Measurements from ENCODE around the gene SLC7A8.

SLC7A8 gene

DNA sequence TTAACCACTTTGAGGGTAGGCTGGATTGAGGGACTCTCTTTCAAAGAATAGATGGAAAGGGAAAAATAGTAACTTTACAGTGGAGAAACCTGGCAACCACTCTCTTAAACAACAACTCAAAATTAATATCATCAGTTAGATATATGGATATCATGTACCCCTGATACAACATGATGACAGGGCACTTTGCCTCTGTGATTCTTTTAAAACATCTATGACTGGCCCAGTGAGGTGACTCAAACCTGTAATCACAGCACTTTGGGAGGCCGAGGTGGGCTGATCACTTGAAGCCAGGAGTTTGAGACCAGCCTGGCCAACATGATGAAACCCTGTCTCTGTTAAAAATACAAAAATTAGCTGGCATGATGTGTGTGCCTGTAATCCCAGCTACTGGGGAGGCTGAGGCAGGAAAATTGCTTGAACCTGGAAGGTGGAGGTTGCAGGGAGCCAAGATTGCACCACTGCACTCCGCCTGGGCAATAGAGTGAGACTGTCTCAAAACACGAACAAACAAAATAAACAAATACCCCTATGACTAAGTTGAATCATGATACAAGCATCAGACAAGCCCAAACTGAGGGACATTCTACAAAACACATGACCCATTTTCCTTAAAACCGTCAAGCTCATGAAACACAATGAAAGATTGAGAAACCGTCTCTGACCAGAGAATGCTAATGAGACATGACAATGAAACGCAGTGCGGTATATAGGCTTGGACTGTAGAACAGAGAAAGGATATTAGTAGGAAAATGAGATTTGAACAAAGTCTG lies 26.4 kb upstream of the SLC7A8 start (continued):
- TF ChIP-seq WT1 (tag by site-specific recombination; IDR thresholded peaks at IDR 0.05): no peak
- no peak for TF ChIP-seq ZNF266 (tag by site-specific recombination; IDR thresholded peaks at IDR 0.05; ENCODE audit: low read depth)
- TF ChIP-seq FEZF1 (tag by site-specific recombination; IDR thresholded peaks at IDR 0.05): no peak

DNA sequence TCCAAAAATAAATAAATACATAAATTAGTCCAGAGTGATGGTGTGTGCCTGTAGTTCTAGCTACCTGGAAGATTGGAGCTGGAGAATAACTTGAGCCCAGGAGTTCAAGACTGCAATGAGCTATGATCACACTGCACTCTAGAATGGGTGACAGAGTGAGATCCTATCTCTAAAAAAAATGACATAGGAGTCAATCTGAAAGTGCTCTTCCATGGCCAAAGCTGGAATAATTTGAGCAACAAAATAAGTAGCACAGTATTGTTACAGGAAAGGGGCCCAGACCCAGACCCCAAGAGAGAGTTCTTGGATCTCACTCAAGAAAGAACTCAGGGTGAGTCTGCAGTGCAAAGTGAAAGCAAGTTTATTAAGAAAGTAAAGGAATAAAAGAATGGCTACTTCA lies 24.9 kb upstream of the SLC7A8 start:
- H3K27ac ChIP-seq (ENCODE audit: extremely low read depth, low read depth, low read length): no peak overlapping the region
- no peaks in the 10 kb centered on the region for H3K4me1 ChIP-seq (ENCODE audit: control insufficient read depth, insufficient read depth, low read length)
- no peaks in the 10 kb centered on the region for H3K9me3 ChIP-seq (ENCODE audit: control insufficient read depth, insufficient read depth, low read depth, low read length)
- TF ChIP-seq, protein P1, sequence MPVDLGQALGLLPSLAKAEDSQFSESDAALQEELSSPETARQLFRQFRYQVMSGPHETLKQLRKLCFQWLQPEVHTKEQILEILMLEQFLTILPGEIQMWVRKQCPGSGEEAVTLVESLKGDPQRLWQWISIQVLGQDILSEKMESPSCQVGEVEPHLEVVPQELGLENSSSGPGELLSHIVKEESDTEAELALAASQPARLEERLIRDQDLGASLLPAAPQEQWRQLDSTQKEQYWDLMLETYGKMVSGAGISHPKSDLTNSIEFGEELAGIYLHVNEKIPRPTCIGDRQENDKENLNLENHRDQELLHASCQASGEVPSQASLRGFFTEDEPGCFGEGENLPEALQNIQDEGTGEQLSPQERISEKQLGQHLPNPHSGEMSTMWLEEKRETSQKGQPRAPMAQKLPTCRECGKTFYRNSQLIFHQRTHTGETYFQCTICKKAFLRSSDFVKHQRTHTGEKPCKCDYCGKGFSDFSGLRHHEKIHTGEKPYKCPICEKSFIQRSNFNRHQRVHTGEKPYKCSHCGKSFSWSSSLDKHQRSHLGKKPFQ (tag by site-specific recombination; IDR thresholded peaks at IDR 0.05): no peak
- TF ChIP-seq ZNF121 (tag by site-specific recombination; IDR thresholded peaks at IDR 0.05) (no peak), SCRT2 (tag by site-specific recombination; IDR thresholded peaks at IDR 0.05) (no peak), PRDM1 (tag by site-specific recombination; IDR thresholded peaks at IDR 0.05) (no peak), ZNF777 (tag by site-specific recombination; IDR thresholded peaks at IDR 0.05; ENCODE audit: borderline replicate concordance) (no peak), EGR2 (tag by site-specific recombination; IDR thresholded peaks at IDR 0.05; ENCODE audit: low read depth) (no peak)
- TF ChIP-seq, protein P2, sequence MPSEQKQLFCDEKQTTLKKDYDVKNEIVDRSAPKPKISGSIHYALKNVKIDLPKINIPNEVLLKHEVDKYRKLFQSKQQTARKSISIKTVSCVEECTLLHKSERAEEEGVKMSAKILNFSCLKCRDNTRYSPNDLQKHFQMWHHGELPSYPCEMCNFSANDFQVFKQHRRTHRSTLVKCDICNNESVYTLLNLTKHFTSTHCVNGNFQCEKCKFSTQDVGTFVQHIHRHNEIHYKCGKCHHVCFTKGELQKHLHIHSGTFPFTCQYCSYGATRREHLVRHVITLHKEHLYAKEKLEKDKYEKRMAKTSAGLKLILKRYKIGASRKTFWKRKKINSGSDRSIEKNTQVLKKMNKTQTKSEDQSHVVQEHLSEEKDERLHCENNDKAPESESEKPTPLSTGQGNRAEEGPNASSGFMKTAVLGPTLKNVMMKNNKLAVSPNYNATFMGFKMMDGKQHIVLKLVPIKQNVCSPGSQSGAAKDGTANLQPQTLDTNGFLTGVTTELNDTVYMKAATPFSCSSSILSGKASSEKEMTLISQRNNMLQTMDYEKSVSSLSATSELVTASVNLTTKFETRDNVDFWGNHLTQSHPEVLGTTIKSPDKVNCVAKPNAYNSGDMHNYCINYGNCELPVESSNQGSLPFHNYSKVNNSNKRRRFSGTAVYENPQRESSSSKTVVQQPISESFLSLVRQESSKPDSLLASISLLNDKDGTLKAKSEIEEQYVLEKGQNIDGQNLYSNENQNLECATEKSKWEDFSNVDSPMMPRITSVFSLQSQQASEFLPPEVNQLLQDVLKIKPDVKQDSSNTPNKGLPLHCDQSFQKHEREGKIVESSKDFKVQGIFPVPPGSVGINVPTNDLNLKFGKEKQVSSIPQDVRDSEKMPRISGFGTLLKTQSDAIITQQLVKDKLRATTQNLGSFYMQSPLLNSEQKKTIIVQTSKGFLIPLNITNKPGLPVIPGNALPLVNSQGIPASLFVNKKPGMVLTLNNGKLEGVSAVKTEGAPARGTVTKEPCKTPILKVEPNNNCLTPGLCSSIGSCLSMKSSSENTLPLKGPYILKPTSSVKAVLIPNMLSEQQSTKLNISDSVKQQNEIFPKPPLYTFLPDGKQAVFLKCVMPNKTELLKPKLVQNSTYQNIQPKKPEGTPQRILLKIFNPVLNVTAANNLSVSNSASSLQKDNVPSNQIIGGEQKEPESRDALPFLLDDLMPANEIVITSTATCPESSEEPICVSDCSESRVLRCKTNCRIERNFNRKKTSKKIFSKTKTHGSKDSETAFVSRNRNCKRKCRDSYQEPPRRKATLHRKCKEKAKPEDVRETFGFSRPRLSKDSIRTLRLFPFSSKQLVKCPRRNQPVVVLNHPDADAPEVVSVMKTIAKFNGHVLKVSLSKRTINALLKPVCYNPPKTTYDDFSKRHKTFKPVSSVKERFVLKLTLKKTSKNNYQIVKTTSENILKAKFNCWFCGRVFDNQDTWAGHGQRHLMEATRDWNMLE (tag by site-specific recombination; conservative IDR thresholded peaks at IDR 0.05; ENCODE audit: low read depth): no peak
- TF ChIP-seq, protein P3, sequence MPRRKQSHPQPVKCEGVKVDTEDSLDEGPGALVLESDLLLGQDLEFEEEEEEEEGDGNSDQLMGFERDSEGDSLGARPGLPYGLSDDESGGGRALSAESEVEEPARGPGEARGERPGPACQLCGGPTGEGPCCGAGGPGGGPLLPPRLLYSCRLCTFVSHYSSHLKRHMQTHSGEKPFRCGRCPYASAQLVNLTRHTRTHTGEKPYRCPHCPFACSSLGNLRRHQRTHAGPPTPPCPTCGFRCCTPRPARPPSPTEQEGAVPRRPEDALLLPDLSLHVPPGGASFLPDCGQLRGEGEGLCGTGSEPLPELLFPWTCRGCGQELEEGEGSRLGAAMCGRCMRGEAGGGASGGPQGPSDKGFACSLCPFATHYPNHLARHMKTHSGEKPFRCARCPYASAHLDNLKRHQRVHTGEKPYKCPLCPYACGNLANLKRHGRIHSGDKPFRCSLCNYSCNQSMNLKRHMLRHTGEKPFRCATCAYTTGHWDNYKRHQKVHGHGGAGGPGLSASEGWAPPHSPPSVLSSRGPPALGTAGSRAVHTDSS (tag by site-specific recombination; IDR thresholded peaks at IDR 0.05): no peak
- no peaks in the 10 kb centered on the region for H3K36me3 ChIP-seq (ENCODE audit: control insufficient read depth in 2 of 2, insufficient read depth in 1 of 2, low read length in 2 of 2)
- H3K4me3 ChIP-seq (ENCODE audit: low read depth, low read length): no peak overlapping the region
- ChIA-PET POLR2A (no interaction called here), CTCF (interaction anchor here (0.8 to 1.1 kb wide), 2 partner anchors 88 to 89 kb away, joined by 3 to 4 read pairs; partner anchors contain the start of gene CEBPE)

DNA sequence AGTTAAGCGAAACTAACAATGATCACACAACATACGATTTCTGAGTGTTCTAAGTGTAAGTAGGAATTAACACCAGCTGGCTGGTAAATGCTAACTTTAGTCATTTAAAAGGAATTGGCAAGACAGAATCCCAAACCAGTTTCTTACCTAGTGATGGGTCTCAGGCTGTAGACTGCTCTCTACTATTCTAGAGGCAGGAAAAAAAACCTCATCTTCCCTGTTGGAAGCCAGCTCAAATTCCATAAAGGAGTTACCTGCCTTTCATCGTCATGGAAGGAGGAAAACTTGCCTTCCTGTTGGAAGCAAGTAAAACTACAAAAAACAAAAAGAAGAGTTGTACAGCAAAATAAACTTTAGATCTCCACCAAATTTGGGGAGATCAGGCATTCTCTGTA lies 23.7 kb upstream of the SLC7A8 start:
- no peaks in the 10 kb centered on the region for H3K36me3 ChIP-seq (ENCODE audit: control insufficient read depth in 2 of 2, insufficient read depth in 1 of 2, low read length in 2 of 2)
- no peak overlapping the region for H3K27ac ChIP-seq (ENCODE audit: extremely low read depth, low read depth, low read length)
- CTCF ChIA-PET: interaction anchor here (0.6 to 1.8 kb wide), 6 partner anchors 12 to 135 kb away, joined by 3 to 4 read pairs (median 3); no protein-coding TSS in a partner anchor
- no peaks in the 10 kb centered on the region for H3K9me3 ChIP-seq (ENCODE audit: control insufficient read depth, insufficient read depth, low read depth, low read length)
- POLR2A ChIA-PET: no interaction called here
- TF ChIP-seq ZNF654 (tag by site-specific recombination; IDR thresholded peaks at IDR 0.05; ENCODE audit: low read depth) (no peak), OSR2 (tag by site-specific recombination; IDR thresholded peaks at IDR 0.05) (no peak), ZNF292 (tag by site-specific recombination; IDR thresholded peaks at IDR 0.05; ENCODE audit: borderline replicate concordance, low read depth) (no peak), ZNF2 (tag by site-specific recombination; IDR thresholded peaks at IDR 0.05) (no peak), ZNF610 (tag by site-specific recombination; IDR thresholded peaks at IDR 0.05; ENCODE audit: borderline replicate concordance) (no peak), SCRT2 (tag by site-specific recombination; IDR thresholded peaks at IDR 0.05) (no peak), YY2 (tag by site-specific recombination; IDR thresholded peaks at IDR 0.05) (no peak), ZNF521 (tag by site-specific recombination; IDR thresholded peaks at IDR 0.05) (no peak), ZNF660 (tag by site-specific recombination; IDR thresholded peaks at IDR 0.05) (no peak), GLI2 (tag by site-specific recombination; IDR thresholded peaks at IDR 0.05; ENCODE audit: borderline replicate concordance, low read depth) (no peak), ZNF211 (tag by site-specific recombination; IDR thresholded peaks at IDR 0.05; ENCODE audit: low read depth) (no peak), KLF9 (tag by site-specific recombination; IDR thresholded peaks at IDR 0.05; ENCODE audit: low read depth) (no peak), WT1 (tag by site-specific recombination; IDR thresholded peaks at IDR 0.05) (no peak), ZNF114 (tag by site-specific recombination; IDR thresholded peaks at IDR 0.05) (no peak)
- TF ChIP-seq, protein P4, sequence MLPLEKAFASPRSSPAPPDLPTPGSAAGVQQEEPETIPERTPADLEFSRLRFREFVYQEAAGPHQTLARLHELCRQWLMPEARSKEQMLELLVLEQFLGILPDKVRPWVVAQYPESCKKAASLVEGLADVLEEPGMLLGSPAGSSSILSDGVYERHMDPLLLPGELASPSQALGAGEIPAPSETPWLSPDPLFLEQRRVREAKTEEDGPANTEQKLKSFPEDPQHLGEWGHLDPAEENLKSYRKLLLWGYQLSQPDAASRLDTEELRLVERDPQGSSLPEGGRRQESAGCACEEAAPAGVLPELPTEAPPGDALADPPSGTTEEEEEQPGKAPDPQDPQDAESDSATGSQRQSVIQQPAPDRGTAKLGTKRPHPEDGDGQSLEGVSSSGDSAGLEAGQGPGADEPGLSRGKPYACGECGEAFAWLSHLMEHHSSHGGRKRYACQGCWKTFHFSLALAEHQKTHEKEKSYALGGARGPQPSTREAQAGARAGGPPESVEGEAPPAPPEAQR (tag by site-specific recombination; IDR thresholded peaks at IDR 0.05): no peak
- no peak overlapping the region for H3K4me3 ChIP-seq (ENCODE audit: low read depth, low read length)
- no peaks in the 10 kb centered on the region for H3K4me1 ChIP-seq (ENCODE audit: control insufficient read depth, insufficient read depth, low read length)
